K562 (cell line): ENCODE results near the gene SIGLEC11. TPM values are rescaled to one million over a fixed set of nuclear protein-coding genes. Genes with fewer than 3 reads are reported as not detected.
"Not testable (repeated sequence)": the region's sequence is repeated elsewhere in the genome, so short reads cannot be mapped to it uniquely, and the experiment has no call there.

Experiments
- ATAC-seq: fragments of 200-7000 bp; cut with Tn5 transposase; 3 replicates; pipeline ENCODE4 v1.9.1; 2020; ENCODE audit warnings: moderate library complexity
- BruUV-seq: library from RNA; stranded (reverse); fragments of 400-500 nt; replicated peaks from 2 replicates; lab custom pipeline; 2021; lab: Mats Ljungman, UMichigan
- CTCF ChIA-PET: fragments of 300-600 bp; formaldehyde crosslinking; extraction: SDS; loops from one replicate; lab custom pipeline; 2021; ENCODE audit warnings: low intra/inter-chr PET ratio; lab: Yijun Ruan, JAX
- POLR2A ChIA-PET: fragments of 300-600, 350-650 bp; sonication (Branson Sonifier 250); formaldehyde crosslinking; extraction: SDS; loops from one replicate; lab custom pipeline; 2021; ENCODE audit warnings: antibody characterized with exemption, inconsistent platforms; lab: Yijun Ruan, JAX
- DNase-seq, 4 experiments: peaks; one replicate each; pipeline versions ENCODE4 v3.0.0 to v3.0.0-alpha.2; 2011 to 2018; ENCODE audit warnings: low spot score in 3 of 4, mixed read lengths in 3 of 4; ENCODE audit errors: extremely low read depth in 1 of 4
- FAIRE-seq: peaks from 2 replicates; lab custom pipeline; 2011; peaks lifted over from hg19 to GRCh38; lab: Jason Lieb, UNC
- H2AFZ ChIP-seq: 2 replicates; pipeline ENCODE4 v1.6.0; 2011; ENCODE audit warnings: low read depth, low read length, control low read depth, inconsistent platforms
- H3K27ac ChIP-seq: fragments of 200-600 bp; 3 replicates; pipeline ENCODE4 v1.8.0; 2011; ENCODE audit warnings: low read depth, mild to moderate bottlenecking, control low read depth, inconsistent platforms, low read length, moderate library complexity, mixed read lengths; ENCODE audit errors: extremely low read depth
- H3K27me3 ChIP-seq, 2 experiments: fragments of 300-600 bp in 1 of 2; 2 replicates in 1 of 2; 3 replicates in 1 of 2; pipeline versions ENCODE4 v1.6.0 to v1.8.0; 2011; ENCODE audit warnings: inconsistent platforms in 2 of 2, low read length in 2 of 2, mild to moderate bottlenecking in 1 of 2, mixed read lengths in 1 of 2, moderate library complexity in 1 of 2; ENCODE audit not compliant: control insufficient read depth in 2 of 2, insufficient read depth in 2 of 2
- H3K36me3 ChIP-seq: fragments of 300-600 bp; 3 replicates; pipeline ENCODE4 v1.8.0; 2011; ENCODE audit warnings: mild to moderate bottlenecking, low read length, inconsistent platforms; ENCODE audit not compliant: control insufficient read depth, insufficient read depth
- H3K4me1 ChIP-seq, 2 experiments: fragments of 200-600 bp in 1 of 2; replicated peaks in 1 of 2; 2 replicates in 1 of 2; 3 replicates in 1 of 2; pipeline versions ENCODE4 v1.5.1 to v1.8.0; 2011; ENCODE audit warnings: inconsistent platforms in 2 of 2, low read length in 2 of 2, mild to moderate bottlenecking in 1 of 2, mixed read lengths in 1 of 2, moderate library complexity in 1 of 2; ENCODE audit not compliant: control insufficient read depth in 2 of 2, insufficient read depth in 2 of 2
- H3K4me2 ChIP-seq: 2 replicates; pipeline ENCODE4 v1.6.1; 2011; ENCODE audit warnings: low read length, control low read depth, inconsistent platforms, mixed read lengths; ENCODE audit not compliant: insufficient read depth
- H3K4me3 ChIP-seq: fragments of 200-600 bp; sonication (generic), shearing (Covaris generic); 2 replicates; pipeline ENCODE4 v1.5.1; 2016; ENCODE audit warnings: control low read depth, inconsistent platforms
- H3K79me2 ChIP-seq: fragments of 200-600 bp; 3 replicates; pipeline ENCODE4 v1.8.0; 2011; ENCODE audit warnings: low read length, inconsistent platforms; ENCODE audit not compliant: control insufficient read depth, insufficient read depth
- H3K9ac ChIP-seq, 2 experiments: 2 replicates each; pipeline versions ENCODE4 v1.6.0 to v1.6.1; 2011; ENCODE audit warnings: low read depth in 2 of 2, low read length in 2 of 2, control low read depth in 1 of 2, inconsistent platforms in 1 of 2, mild to moderate bottlenecking in 1 of 2, mixed read lengths in 1 of 2; ENCODE audit not compliant: insufficient read depth in 1 of 2
- H3K9me1 ChIP-seq: one replicate; pipeline ENCODE4 v1.6.0; 2011; ENCODE audit warnings: inconsistent platforms, mild to moderate bottlenecking, low read length, moderate library complexity; ENCODE audit not compliant: control insufficient read depth, insufficient read depth
- H3K9me3 ChIP-seq: replicated peaks from 2 replicates; pipeline ENCODE4 v1.5.1; 2011; ENCODE audit warnings: low read depth, low read length, inconsistent platforms; ENCODE audit not compliant: control insufficient read depth, insufficient read depth
- H4K20me1 ChIP-seq: replicated peaks from 2 replicates; pipeline ENCODE4 v1.6.1; 2011; ENCODE audit warnings: low read length, inconsistent platforms, mixed read lengths; ENCODE audit not compliant: control insufficient read depth, insufficient read depth
- ELK1 ChIP-seq: sonication (generic); formaldehyde crosslinking; IDR thresholded peaks from 2 replicates; pipeline ENCODE4 v1.8.1; 2022; ENCODE audit warnings: missing genetic modification reagents
- FOXP1 ChIP-seq: sonication (generic); formaldehyde crosslinking; IDR thresholded peaks from 2 replicates; pipeline ENCODE4 v1.8.0; 2022; ENCODE audit warnings: mild to moderate bottlenecking, missing genetic modification reagents
- NR0B1 ChIP-seq: fragments of 450-650 bp; IDR thresholded peaks from one replicate; pipeline ENCODE4 v1.6.1; 2018; ENCODE audit warnings: mild to moderate bottlenecking, moderate library complexity; ENCODE audit not compliant: partially characterized antibody
- NRF1 ChIP-seq, 2 experiments: fragments of 450-650 bp; IDR thresholded peaks in 1 of 2; conservative IDR thresholded peaks in 1 of 2; 2 replicates each; pipeline ENCODE4 v1.6.1; 2014; ENCODE audit warnings: mild to moderate bottlenecking in 2 of 2
- ZNF146 ChIP-seq: IDR thresholded peaks from one replicate; pipeline ENCODE4 v1.6.1; 2018; ENCODE audit warnings: missing compliant biosample characterization; ENCODE audit not compliant: unreplicated experiment
- WGBS: fragments of 100-300 bp; shearing (Covaris generic); methylation state at CpG from one replicate; pipeline ENCODE4 v1.1.6; 2016; ENCODE audit warnings: low coverage, mixed read lengths; ENCODE audit not compliant: insufficient coverage; ENCODE audit errors: missing lambda C conversion rate; 5-methylcytosine and 5-hydroxymethylcytosine counted together
- in situ Hi-C: fragments of 300-500 bp; cut with MboI; formaldehyde crosslinking; loops from 4 replicates; pipeline ENCODE4 v1.15.0; 2018; ENCODE audit warnings: inconsistent platforms, mixed read lengths
- intact Hi-C: fragments of 100-400 bp; cut with micrococcal nuclease; formaldehyde crosslinking; loops from 2 replicates; pipeline ENCODE4 v1.14.2; 2022
- polyA plus RNA-seq, 8 experiments: library from polyadenylated mRNA; depleted of rRNA in 4 of 8; stranded (reverse) in 5 of 8; unstranded in 3 of 8; fragments of >200 nt; fragmentation: Nextera tagmentation in 2 of 8; fragmentation: Illumina TruSeq in 1 of 8; extraction: Ambion mirVana in 2 of 8; extraction: Trizol in 1 of 8; gene quantifications; 2 replicates each; pipeline versions ENCODE4 v1.2.1 to v1.2.3, GENCODE V29; 2011 to 2014; ENCODE audit warnings: inconsistent platforms in 1 of 8, missing spikeins in 1 of 8
- total RNA-seq, 7 experiments: library from RNA; depleted of rRNA in 6 of 7; stranded (reverse); fragments of >200 nt in 6 of 7; fragmentation: Illumina TruSeq in 2 of 7; extraction: Trizol in 2 of 7; gene quantifications; 2 replicates each; pipeline versions ENCODE4 v1.2.1 to v1.2.3, GENCODE V29; 2011 to 2021; ENCODE audit warnings: low replicate concordance in 1 of 7

The SIGLEC11 gene
- total and polyA plus RNA-seq, 9 of the 15 experiments (the other 6 are each of a cell fraction or from before 2014, with no cell fraction given): not detected

GRCh38 chr19:49968279-49968922 is 7.4 kb upstream of the SIGLEC11 start (continued):
- TF ChIP-seq ELK1 (CRISPR knock-in tag): no peak
- TF ChIP-seq NR0B1: no peak
- no peak for TF ChIP-seq FOXP1
- peak; percentile 80 for TF ChIP-seq ZNF146 (CRISPR knock-in tag)
- no peak for TF ChIP-seq NRF1 (conservative IDR thresholded peaks at IDR 0.05 in 1 of 2, IDR thresholded peaks at IDR 0.05 in 1 of 2)

GRCh38 chr19:49959892-49960291 is 1.1 kb downstream of the SIGLEC11 start:
- H3K9me3 ChIP-seq, in situ Hi-C loops, H3K27ac ChIP-seq, H2AFZ ChIP-seq, H3K36me3 ChIP-seq, H4K20me1 ChIP-seq, intact Hi-C loops, DNase-seq, H3K4me2 ChIP-seq, H3K27me3 ChIP-seq, H3K9ac ChIP-seq, CTCF ChIA-PET, H3K9me1 ChIP-seq, BruUV-seq, FAIRE-seq, POLR2A ChIA-PET, H3K79me2 ChIP-seq, H3K4me3 ChIP-seq: not testable (repeated sequence)
- peaks cover 6 to 17% of the 10 kb centered on the region in 2 experiments; a peak in 4 of 5 replicates for H3K4me1 ChIP-seq
- WGBS: no CpG with 5 or more reads among the region's 12 CpGs
- ATAC-seq: peak; percentile 59

- WGBS: 9% methylated on average over 9 of the region's 13 CpGs
- H3K4me2 ChIP-seq, H2AFZ ChIP-seq, BruUV-seq, H3K4me3 ChIP-seq, intact Hi-C loops, ATAC-seq, H4K20me1 ChIP-seq, H3K9ac ChIP-seq, FAIRE-seq, H3K9me1 ChIP-seq, H3K36me3 ChIP-seq, CTCF ChIA-PET, DNase-seq, H3K27ac ChIP-seq, H3K27me3 ChIP-seq, in situ Hi-C loops, H3K79me2 ChIP-seq, H3K9me3 ChIP-seq, POLR2A ChIA-PET: not testable (repeated sequence)
- H3K4me1 ChIP-seq: peaks cover 18 to 22% of the 10 kb centered on the region in 2 experiments; a peak in 4 of 5 replicates
Measured at GRCh38 chr19:49958596-49958995, 2.4 kb downstream of the SIGLEC11 start.
